SK-N-SH (cell line): ENCODE measurements around the gene GJA5. TPM values are rescaled to one million over a fixed set of nuclear protein-coding genes. Genes with fewer than 3 reads are reported as not detected.

Experiments
- CTCF ChIA-PET: fragments of 300-600, 350-600 bp; formaldehyde crosslinking; extraction: SDS; loops from one replicate; lab custom pipeline; 2021; lab: Yijun Ruan, JAX
- POLR2A ChIA-PET: fragments of 350-600 bp; sonication (Branson Sonifier 250); formaldehyde crosslinking; extraction: SDS; loops from one replicate; lab custom pipeline; 2020; ENCODE audit warnings: antibody characterized with exemption, inconsistent platforms; lab: Yijun Ruan, JAX
- DNase-seq: peaks from one replicate; pipeline ENCODE4 v3.0.0; 2012
- H2AFZ ChIP-seq: fragments of 200-600 bp; sonication (generic); 2 replicates; pipeline ENCODE4 v1.8.1; 2016; ENCODE audit warnings: antibody characterized with exemption, mild to moderate bottlenecking, low read depth
- H3F3A ChIP-seq: fragments of 200-600 bp; sonication (generic); replicated peaks from 2 replicates; pipeline ENCODE3; 2016; ENCODE audit warnings: antibody characterized with exemption, mild to moderate bottlenecking; ENCODE audit not compliant: insufficient read depth
- H3K27ac ChIP-seq, 2 experiments: fragments of 200-500 bp in 1 of 2; fragments of 200-600 bp in 1 of 2; sonication (Bioruptor generic) in 1 of 2; sonication (generic), shearing (Covaris generic) in 1 of 2; 2 replicates each; pipeline versions ENCODE4 v1.5.1 to v1.6.1; 2014 to 2016; ENCODE audit warnings: low read depth in 2 of 2, inconsistent platforms in 1 of 2, low read length in 1 of 2, mild to moderate bottlenecking in 1 of 2, mixed read lengths in 1 of 2
- H3K27me3 ChIP-seq: fragments of 200-600 bp; sonication (generic), shearing (Covaris generic); 2 replicates; pipeline ENCODE4 v1.6.1; 2016; ENCODE audit warnings: mixed run types; ENCODE audit not compliant: insufficient read depth
- H3K36me3 ChIP-seq, 2 experiments: fragments of 200-500 bp in 1 of 2; fragments of 200-600 bp in 1 of 2; sonication (Bioruptor generic) in 1 of 2; sonication (generic) in 1 of 2; replicated peaks in 1 of 2; 2 replicates each; pipeline versions ENCODE3 to v1.5.1; 2014 to 2016; ENCODE audit warnings: low read length in 1 of 2, mild to moderate bottlenecking in 1 of 2; ENCODE audit not compliant: insufficient read depth in 2 of 2, control insufficient read depth in 1 of 2
- H3K4me1 ChIP-seq, 2 experiments: fragments of 200-500 bp in 1 of 2; fragments of 200-600 bp in 1 of 2; sonication (Bioruptor generic) in 1 of 2; sonication (generic), shearing (Covaris generic) in 1 of 2; 2 replicates each; pipeline versions ENCODE4 v1.5.1 to v1.6.1; 2014 to 2016; ENCODE audit warnings: low read depth in 1 of 2, low read length in 1 of 2, mixed run types in 1 of 2; ENCODE audit not compliant: insufficient read depth in 2 of 2, control insufficient read depth in 1 of 2
- H3K4me2 ChIP-seq: fragments of 200-600 bp; sonication (generic), shearing (Covaris generic); 2 replicates; pipeline ENCODE4 v1.6.1; 2017; ENCODE audit warnings: mixed run types
- H3K4me3 ChIP-seq, 2 experiments: fragments of 200-500 bp in 1 of 2; fragments of 200-600 bp in 1 of 2; sonication (Bioruptor generic) in 1 of 2; sonication (generic), shearing (Covaris generic) in 1 of 2; 2 replicates each; pipeline versions ENCODE4 v1.5.1 to v1.8.1; 2014 to 2016; ENCODE audit warnings: low read depth in 2 of 2, inconsistent platforms in 1 of 2, low read length in 1 of 2, mild to moderate bottlenecking in 1 of 2, mixed read lengths in 1 of 2, moderate library complexity in 1 of 2
- H3K79me2 ChIP-seq: fragments of 200-600 bp; sonication (generic); 2 replicates; pipeline ENCODE4 v1.8.1; 2017; ENCODE audit warnings: mild to moderate bottlenecking; ENCODE audit not compliant: insufficient read depth
- H3K9ac ChIP-seq: fragments of 200-600 bp; sonication (generic); 2 replicates; pipeline ENCODE4 v1.6.1; 2017; ENCODE audit warnings: mixed run types
- H3K9me2 ChIP-seq: fragments of 200-600 bp; sonication (generic); 2 replicates; pipeline ENCODE4 v1.6.1; 2017; ENCODE audit warnings: mixed run types
- H3K9me3 ChIP-seq: fragments of 200-600 bp; sonication (generic); 2 replicates; pipeline ENCODE4 v1.6.1; 2017; ENCODE audit warnings: mixed run types, mild to moderate bottlenecking, moderate library complexity
- H4K20me1 ChIP-seq: fragments of 200-600 bp; sonication (generic); 2 replicates; pipeline ENCODE4 v1.6.1; 2017; ENCODE audit warnings: mild to moderate bottlenecking, mixed run types; ENCODE audit not compliant: insufficient read depth
- CHD2 ChIP-seq: fragments of 150-350 bp; IDR thresholded peaks from 2 replicates; pipeline ENCODE4 v1.6.1; 2018; ENCODE audit warnings: low read length; ENCODE audit not compliant: partially characterized antibody
- EP300 ChIP-seq, 2 experiments: IDR thresholded peaks; 2 replicates each; pipeline versions ENCODE4 v1.4.0 to v1.6.1; 2012; ENCODE audit warnings: borderline replicate concordance in 1 of 2, low read depth in 1 of 2, low read length in 1 of 2
- FOXM1 ChIP-seq: IDR thresholded peaks from 2 replicates; pipeline ENCODE4 v1.4.0; 2012; ENCODE audit warnings: low read depth, mild to moderate bottlenecking
- GABPA ChIP-seq: IDR thresholded peaks from 2 replicates; pipeline ENCODE4 v1.4.0; 2012; ENCODE audit warnings: low read depth, mild to moderate bottlenecking
- GATA2 ChIP-seq: sonication (generic); formaldehyde crosslinking; IDR thresholded peaks from 2 replicates; pipeline ENCODE4 v1.5.0; 2020; ENCODE audit warnings: mild to moderate bottlenecking, missing genetic modification reagents
- JUND ChIP-seq: IDR thresholded peaks from 2 replicates; pipeline ENCODE4 v1.4.0; 2012
- MEF2A ChIP-seq: IDR thresholded peaks from 2 replicates; pipeline ENCODE4 v1.4.0; 2012; ENCODE audit warnings: low read depth, borderline replicate concordance
- MXI1 ChIP-seq: IDR thresholded peaks from 2 replicates; pipeline ENCODE4 v1.6.1; 2012; ENCODE audit warnings: mild to moderate bottlenecking, low read depth, low read length, improper control_type of control experiment
- NRF1 ChIP-seq: IDR thresholded peaks from 2 replicates; pipeline ENCODE4 v1.6.1; 2012; ENCODE audit warnings: low read depth, mild to moderate bottlenecking, low read length
- POLR2AphosphoS5 ChIP-seq: IDR thresholded peaks from 2 replicates; pipeline ENCODE4 v1.6.1; 2012; ENCODE audit warnings: low read depth, low read length
- RFX5 ChIP-seq: IDR thresholded peaks from 2 replicates; pipeline ENCODE4 v1.6.1; 2012; ENCODE audit warnings: mild to moderate bottlenecking, improper control_type of control experiment, low read length
- RXRA ChIP-seq: IDR thresholded peaks from 2 replicates; pipeline ENCODE4 v1.4.0; 2012; ENCODE audit warnings: low read depth, mild to moderate bottlenecking, borderline replicate concordance
- TAF1 ChIP-seq: IDR thresholded peaks from 2 replicates; pipeline ENCODE4 v1.6.1; 2012; ENCODE audit warnings: low read depth, mild to moderate bottlenecking, low read length, moderate library complexity, borderline replicate concordance
- TEAD4 ChIP-seq: IDR thresholded peaks from 2 replicates; pipeline ENCODE4 v1.4.0; 2012; ENCODE audit warnings: mild to moderate bottlenecking, borderline replicate concordance; ENCODE audit not compliant: insufficient read depth
- YY1 ChIP-seq: IDR thresholded peaks from 2 replicates; pipeline ENCODE4 v1.4.0; 2012; ENCODE audit warnings: low read depth, mild to moderate bottlenecking
- WGBS: methylation state at CpG from one replicate; pipeline ENCODE4 v1.1.6; 2017; ENCODE audit warnings: low lambda C conversion rate; 5-methylcytosine and 5-hydroxymethylcytosine counted together
- polyA plus RNA-seq, 3 experiments: library from polyadenylated mRNA; depleted of rRNA; stranded (reverse); fragments of >200 nt; gene quantifications; 2 replicates each; pipeline ENCODE4 v1.2.3, GENCODE V29; 2012
- TF ChIP-seq, protein P1 (sequence below): fragments of 150-350 bp; IDR thresholded peaks from 2 replicates; pipeline ENCODE4 v1.6.1; 2016; ENCODE audit warnings: mild to moderate bottlenecking, low read depth, low read length
- TF ChIP-seq, protein P2 (sequence below): IDR thresholded peaks from 2 replicates; pipeline ENCODE4 v1.4.0; 2012; ENCODE audit warnings: low read depth, borderline replicate concordance
- TF ChIP-seq, protein P3 (sequence below): IDR thresholded peaks from 2 replicates; pipeline ENCODE4 v1.4.0; 2012; ENCODE audit warnings: low read depth, borderline replicate concordance
- TF ChIP-seq, protein P4 (sequence below): IDR thresholded peaks from 2 replicates; pipeline ENCODE4 v1.6.1; 2012; ENCODE audit warnings: mild to moderate bottlenecking, low read depth, low read length, moderate library complexity

GJA5 gene
- polyA plus RNA-seq, 1 of the 3 experiments (the other 2 are of a cell fraction): not detected

DNA sequence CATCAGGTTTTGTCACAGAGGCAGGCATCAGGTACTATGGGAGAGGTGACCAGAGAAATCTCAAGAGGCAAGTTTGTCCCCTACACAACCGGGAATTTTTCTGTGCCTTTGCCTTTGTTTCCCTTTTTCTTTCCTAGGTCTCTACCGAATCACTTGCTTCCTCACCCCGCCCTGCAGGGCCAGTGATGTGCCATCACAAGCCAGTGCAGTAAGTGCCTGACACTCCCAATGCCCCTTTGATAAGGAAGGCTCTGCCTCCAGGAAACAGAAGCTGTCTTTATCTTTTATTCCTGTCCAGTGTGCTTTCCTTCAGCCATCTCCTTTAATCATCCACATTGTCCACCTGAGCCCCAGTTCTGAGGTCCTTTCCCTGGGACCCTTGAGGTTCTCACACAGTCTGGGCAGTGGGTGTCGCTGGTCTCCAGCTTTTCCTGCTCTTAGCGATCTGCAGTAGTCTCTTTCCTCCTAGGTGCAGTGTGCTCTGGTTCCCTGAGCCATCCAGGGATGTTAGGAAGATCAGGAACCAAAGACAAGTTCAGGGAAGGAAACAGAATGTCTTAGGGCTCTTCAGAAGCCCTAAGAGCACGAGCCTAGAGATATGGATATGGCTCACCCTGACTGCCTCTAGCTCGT is 36.6 kb downstream of the GJA5 start (continued):
- TF ChIP-seq MEF2A: no peak
- TF ChIP-seq GABPA: no peak
- no peak for TF ChIP-seq GATA2 (CRISPR knock-in tag)
- TF ChIP-seq, protein P1, sequence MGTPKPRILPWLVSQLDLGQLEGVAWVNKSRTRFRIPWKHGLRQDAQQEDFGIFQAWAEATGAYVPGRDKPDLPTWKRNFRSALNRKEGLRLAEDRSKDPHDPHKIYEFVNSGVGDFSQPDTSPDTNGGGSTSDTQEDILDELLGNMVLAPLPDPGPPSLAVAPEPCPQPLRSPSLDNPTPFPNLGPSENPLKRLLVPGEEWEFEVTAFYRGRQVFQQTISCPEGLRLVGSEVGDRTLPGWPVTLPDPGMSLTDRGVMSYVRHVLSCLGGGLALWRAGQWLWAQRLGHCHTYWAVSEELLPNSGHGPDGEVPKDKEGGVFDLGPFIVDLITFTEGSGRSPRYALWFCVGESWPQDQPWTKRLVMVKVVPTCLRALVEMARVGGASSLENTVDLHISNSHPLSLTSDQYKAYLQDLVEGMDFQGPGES: no peak
- TF ChIP-seq TEAD4: no peak
- TF ChIP-seq, all 33 proteins: peak for 3

DNA sequence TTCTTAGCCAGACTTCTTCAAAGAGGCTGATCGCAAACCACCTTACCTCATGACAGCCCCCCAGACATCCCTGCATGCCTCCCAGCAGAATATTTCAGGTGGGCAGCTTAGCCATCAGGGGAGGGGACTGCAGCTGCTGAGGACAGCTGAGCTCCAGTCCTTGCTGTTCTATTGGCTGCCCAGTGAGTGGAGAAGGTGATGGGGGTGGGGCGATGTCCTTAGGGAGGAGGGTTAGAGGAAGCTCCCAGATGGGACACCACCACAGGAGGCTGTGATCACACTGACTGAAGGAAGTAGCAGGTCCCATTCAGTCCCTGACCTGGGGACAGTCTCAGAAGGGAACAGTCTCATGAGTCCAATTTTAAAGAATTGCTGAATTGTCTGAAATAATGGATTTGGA is 38.3 kb downstream of the GJA5 start:
- DNase-seq: no peak
- no peaks in the 10 kb centered on the region for H3K9me2 ChIP-seq
- H3K4me1 ChIP-seq: no peaks in the 10 kb centered on the region
- ChIA-PET CTCF (interaction anchor here (1.2 kb wide), 1 partner anchor 22 kb away, joined by 3 read pairs; no protein-coding TSS in a partner anchor), POLR2A (no interaction called here)
- no peaks in the 10 kb centered on the region for H4K20me1 ChIP-seq
- no peak overlapping the region for H3K4me2 ChIP-seq
- no peak overlapping the region for H2AFZ ChIP-seq
- H3K27me3 ChIP-seq: peaks cover 8% of the 10 kb centered on the region; the same call in 1 of the 2 replicates
- H3K9ac ChIP-seq: no peak overlapping the region
- H3F3A ChIP-seq: no peaks in the 10 kb centered on the region
- no peaks in the 10 kb centered on the region for H3K9me3 ChIP-seq
- H3K27ac ChIP-seq: no peak overlapping the region
- H3K36me3 ChIP-seq: no peaks in the 10 kb centered on the region
- H3K4me3 ChIP-seq: no peak overlapping the region
- TF ChIP-seq GABPA: no peak
- no peak for TF ChIP-seq EP300 (IDR thresholded peaks at IDR 0.05; ENCODE audit: borderline replicate concordance in 1 of 2, low read depth in 1 of 2, low read length in 1 of 2)
- no peak for TF ChIP-seq POLR2AphosphoS5
- TF ChIP-seq RFX5: no peak
- TF ChIP-seq NRF1: no peak
- no peak for TF ChIP-seq TAF1
- no peak for TF ChIP-seq YY1
- TF ChIP-seq CHD2: no peak
- no peak for TF ChIP-seq MXI1
- TF ChIP-seq, protein P2, sequence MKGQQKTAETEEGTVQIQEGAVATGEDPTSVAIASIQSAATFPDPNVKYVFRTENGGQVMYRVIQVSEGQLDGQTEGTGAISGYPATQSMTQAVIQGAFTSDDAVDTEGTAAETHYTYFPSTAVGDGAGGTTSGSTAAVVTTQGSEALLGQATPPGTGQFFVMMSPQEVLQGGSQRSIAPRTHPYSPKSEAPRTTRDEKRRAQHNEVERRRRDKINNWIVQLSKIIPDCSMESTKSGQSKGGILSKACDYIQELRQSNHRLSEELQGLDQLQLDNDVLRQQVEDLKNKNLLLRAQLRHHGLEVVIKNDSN: no peak
- WGBS: 15% methylated on average over 2 of the region's 2 CpGs
- H3K79me2 ChIP-seq: no peaks in the 10 kb centered on the region

DNA sequence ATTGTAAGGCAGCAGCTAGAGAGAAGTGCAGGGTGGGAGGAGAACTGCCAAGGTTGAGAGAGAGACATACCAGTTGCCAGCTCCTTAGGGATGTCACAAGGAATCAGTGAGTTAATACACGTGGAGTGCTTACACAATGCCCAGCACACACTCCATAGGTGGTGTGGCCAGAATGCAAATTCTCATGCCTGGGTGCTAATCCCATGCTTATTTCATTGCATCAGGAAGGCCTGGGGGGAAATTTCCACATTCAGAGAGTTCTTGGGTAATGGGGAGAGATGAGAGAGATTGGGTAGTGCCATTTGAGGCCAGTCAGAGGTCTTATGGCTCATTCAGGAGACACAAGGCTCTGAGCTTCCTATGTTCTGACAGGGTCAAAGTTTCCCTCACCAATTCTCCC is 38.7 kb downstream of the GJA5 start:
- TF ChIP-seq TAF1 (no peak), JUND (no peak), RXRA (no peak), FOXM1 (no peak)
- TF ChIP-seq, protein P3, sequence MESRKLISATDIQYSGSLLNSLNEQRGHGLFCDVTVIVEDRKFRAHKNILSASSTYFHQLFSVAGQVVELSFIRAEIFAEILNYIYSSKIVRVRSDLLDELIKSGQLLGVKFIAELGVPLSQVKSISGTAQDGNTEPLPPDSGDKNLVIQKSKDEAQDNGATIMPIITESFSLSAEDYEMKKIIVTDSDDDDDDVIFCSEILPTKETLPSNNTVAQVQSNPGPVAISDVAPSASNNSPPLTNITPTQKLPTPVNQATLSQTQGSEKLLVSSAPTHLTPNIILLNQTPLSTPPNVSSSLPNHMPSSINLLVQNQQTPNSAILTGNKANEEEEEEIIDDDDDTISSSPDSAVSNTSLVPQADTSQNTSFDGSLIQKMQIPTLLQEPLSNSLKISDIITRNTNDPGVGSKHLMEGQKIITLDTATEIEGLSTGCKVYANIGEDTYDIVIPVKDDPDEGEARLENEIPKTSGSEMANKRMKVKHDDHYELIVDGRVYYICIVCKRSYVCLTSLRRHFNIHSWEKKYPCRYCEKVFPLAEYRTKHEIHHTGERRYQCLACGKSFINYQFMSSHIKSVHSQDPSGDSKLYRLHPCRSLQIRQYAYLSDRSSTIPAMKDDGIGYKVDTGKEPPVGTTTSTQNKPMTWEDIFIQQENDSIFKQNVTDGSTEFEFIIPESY: no peak
- TF ChIP-seq, protein P4, sequence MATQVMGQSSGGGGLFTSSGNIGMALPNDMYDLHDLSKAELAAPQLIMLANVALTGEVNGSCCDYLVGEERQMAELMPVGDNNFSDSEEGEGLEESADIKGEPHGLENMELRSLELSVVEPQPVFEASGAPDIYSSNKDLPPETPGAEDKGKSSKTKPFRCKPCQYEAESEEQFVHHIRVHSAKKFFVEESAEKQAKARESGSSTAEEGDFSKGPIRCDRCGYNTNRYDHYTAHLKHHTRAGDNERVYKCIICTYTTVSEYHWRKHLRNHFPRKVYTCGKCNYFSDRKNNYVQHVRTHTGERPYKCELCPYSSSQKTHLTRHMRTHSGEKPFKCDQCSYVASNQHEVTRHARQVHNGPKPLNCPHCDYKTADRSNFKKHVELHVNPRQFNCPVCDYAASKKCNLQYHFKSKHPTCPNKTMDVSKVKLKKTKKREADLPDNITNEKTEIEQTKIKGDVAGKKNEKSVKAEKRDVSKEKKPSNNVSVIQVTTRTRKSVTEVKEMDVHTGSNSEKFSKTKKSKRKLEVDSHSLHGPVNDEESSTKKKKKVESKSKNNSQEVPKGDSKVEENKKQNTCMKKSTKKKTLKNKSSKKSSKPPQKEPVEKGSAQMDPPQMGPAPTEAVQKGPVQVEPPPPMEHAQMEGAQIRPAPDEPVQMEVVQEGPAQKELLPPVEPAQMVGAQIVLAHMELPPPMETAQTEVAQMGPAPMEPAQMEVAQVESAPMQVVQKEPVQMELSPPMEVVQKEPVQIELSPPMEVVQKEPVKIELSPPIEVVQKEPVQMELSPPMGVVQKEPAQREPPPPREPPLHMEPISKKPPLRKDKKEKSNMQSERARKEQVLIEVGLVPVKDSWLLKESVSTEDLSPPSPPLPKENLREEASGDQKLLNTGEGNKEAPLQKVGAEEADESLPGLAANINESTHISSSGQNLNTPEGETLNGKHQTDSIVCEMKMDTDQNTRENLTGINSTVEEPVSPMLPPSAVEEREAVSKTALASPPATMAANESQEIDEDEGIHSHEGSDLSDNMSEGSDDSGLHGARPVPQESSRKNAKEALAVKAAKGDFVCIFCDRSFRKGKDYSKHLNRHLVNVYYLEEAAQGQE: no peak
- TF ChIP-seq, all 33 proteins: peak for 0
- Histone ChIP-seq H3K4me3 (no peak overlapping the region), H3K9me2 (no peaks in the 10 kb centered on the region), H3K9me3 (no peaks in the 10 kb centered on the region), H3K79me2 (no peaks in the 10 kb centered on the region), H3K27me3 (peaks cover 8% of the 10 kb centered on the region; the same call in 1 of the 2 replicates), H3K36me3 (no peaks in the 10 kb centered on the region), H3K4me1 (no peaks in the 10 kb centered on the region), H3K27ac (no peak overlapping the region), H3F3A (no peaks in the 10 kb centered on the region), H4K20me1 (no peaks in the 10 kb centered on the region), H2AFZ (no peak overlapping the region), H3K9ac (no peak overlapping the region), H3K4me2 (no peak overlapping the region)
- 0% methylated on average over 1 of the region's 1 CpG for WGBS
- no peak for DNase-seq
- POLR2A ChIA-PET: no interaction called here
- CTCF ChIA-PET: interaction anchor here (1.2 kb wide), 1 partner anchor 21 kb away, joined by 3 read pairs; no protein-coding TSS in a partner anchor
